HG02870 (cell line): ENCODE measurements around the gene WDR49.

Experiments used
- ATAC-seq: cut with Tn5 transposase; IDR thresholded peaks from one replicate; pipeline ENCODE4 v1.9.1; 2021; ENCODE audit warnings: mild to moderate bottlenecking, moderate library complexity; ENCODE audit not compliant: unreplicated experiment

WDR49 gene

GRCh38 chr3:167653760-167654159, at the start of gene WDR49:
WDR49 (minus strand) TSS chr3:167653942; CDS start chr3:167653425, 517 bp downstream.
- no peak for ATAC-seq

- no peak for ATAC-seq
These were observed 47.2 kb upstream of the WDR49 start for GRCh38 chr3:167700926-167701325.

- no peak for ATAC-seq
These were observed 46.3 kb upstream of the WDR49 start for GRCh38 chr3:167700046-167700445.

- ATAC-seq: no peak
These were observed 40.4 kb upstream of the WDR49 start for GRCh38 chr3:167694121-167694520.

GRCh38 chr3:167691366-167691765, 37.6 kb upstream of the WDR49 start:
- peak; percentile 100 for ATAC-seq

- peak; percentile 75 for ATAC-seq
These were observed 30.7 kb upstream of the WDR49 start for GRCh38 chr3:167684388-167684993.

- ATAC-seq: no peak
These were observed 25.8 kb upstream of the WDR49 start for GRCh38 chr3:167679526-167679925.

GRCh38 chr3:167675848-167676247, 22.1 kb upstream of the WDR49 start:
- ATAC-seq: no peak

GRCh38 chr3:167673221-167673620, 19.5 kb upstream of the WDR49 start:
- ATAC-seq: no peak

- no peak for ATAC-seq
These were observed 18.2 kb upstream of the WDR49 start for GRCh38 chr3:167671878-167672427.

- ATAC-seq: no peak
These were observed 16.0 kb upstream of the WDR49 start for GRCh38 chr3:167669699-167670098.

- no peak for ATAC-seq
These were observed 14.9 kb upstream of the WDR49 start for GRCh38 chr3:167668651-167669050.

GRCh38 chr3:167666563-167666962, 12.8 kb upstream of the WDR49 start:
- ATAC-seq: no peak

- ATAC-seq: no peak
These were observed 9.2 kb upstream of the WDR49 start for GRCh38 chr3:167662919-167663400.

- no peak for ATAC-seq
These were observed 4.0 kb upstream of the WDR49 start for GRCh38 chr3:167657684-167658225.

GRCh38 chr3:167656821-167657220, 3.1 kb upstream of the WDR49 start:
- no peak for ATAC-seq

- no peak for ATAC-seq
These were observed 587 bp downstream of the WDR49 start for GRCh38 chr3:167653155-167653554.

GRCh38 chr3:167651826-167652225, 1.9 kb downstream of the WDR49 start:
- no peak for ATAC-seq

- ATAC-seq: no peak
These were observed 3.3 kb downstream of the WDR49 start for GRCh38 chr3:167650459-167650858.

GRCh38 chr3:167649746-167650145, 4.0 kb downstream of the WDR49 start:
- no peak for ATAC-seq

- ATAC-seq: no peak
These were observed 9.1 kb downstream of the WDR49 start for GRCh38 chr3:167644611-167645010.

GRCh38 chr3:167631471-167631870, 22.3 kb downstream of the WDR49 start:
- no peak for ATAC-seq

- ATAC-seq: no peak
These were observed 27.3 kb downstream of the WDR49 start for GRCh38 chr3:167626490-167626889.
